Type B pancreatic cell (in vitro differentiated cells): ENCODE measurements around the gene LUZP2. TPM values are rescaled to one million over a fixed set of nuclear protein-coding genes. Genes with fewer than 3 reads are reported as not detected.

Experiments
- DNase-seq: peaks from one replicate; pipeline ENCODE4 v3.0.0; 2021; ENCODE audit warnings: mixed read lengths; ENCODE audit not compliant: unreplicated experiment; ENCODE audit errors: extremely low spot score
- H3K27ac Mint-ChIP-seq: 2 replicates; pipeline ENCODE4 v1.8.0; 2021; ENCODE audit warnings: mild to moderate bottlenecking, mixed read lengths
- H3K27me3 Mint-ChIP-seq: 2 replicates; pipeline ENCODE4 v1.8.0; 2021; ENCODE audit warnings: mixed read lengths
- H3K36me3 Mint-ChIP-seq: 2 replicates; pipeline ENCODE4 v1.8.0; 2021; ENCODE audit warnings: mixed read lengths
- H3K4me1 Mint-ChIP-seq: one replicate; pipeline ENCODE4 v1.8.0; 2021; ENCODE audit warnings: mixed read lengths; ENCODE audit not compliant: unreplicated experiment
- H3K4me3 Mint-ChIP-seq: 2 replicates; pipeline ENCODE4 v1.8.0; 2021; ENCODE audit warnings: mild to moderate bottlenecking, mixed read lengths
- H3K9me3 Mint-ChIP-seq: 2 replicates; pipeline ENCODE4 v1.8.0; 2021; ENCODE audit warnings: mixed read lengths
- total RNA-seq: library from RNA; stranded (reverse); gene quantifications from 2 replicates; pipeline ENCODE4 v1.2.1, GENCODE V29; 2021; ENCODE audit warnings: low replicate concordance
- TF ChIP-seq, protein P1 (sequence below): fragments of 200-600 bp; sonication (generic); conservative IDR thresholded peaks from 2 replicates; pipeline ENCODE4 v1.5.0; 2021; ENCODE audit warnings: antibody characterized with exemption, mild to moderate bottlenecking

Gene LUZP2
- total RNA-seq, 1 donor from 2014 or later, result 6.5 TPM

DNA sequence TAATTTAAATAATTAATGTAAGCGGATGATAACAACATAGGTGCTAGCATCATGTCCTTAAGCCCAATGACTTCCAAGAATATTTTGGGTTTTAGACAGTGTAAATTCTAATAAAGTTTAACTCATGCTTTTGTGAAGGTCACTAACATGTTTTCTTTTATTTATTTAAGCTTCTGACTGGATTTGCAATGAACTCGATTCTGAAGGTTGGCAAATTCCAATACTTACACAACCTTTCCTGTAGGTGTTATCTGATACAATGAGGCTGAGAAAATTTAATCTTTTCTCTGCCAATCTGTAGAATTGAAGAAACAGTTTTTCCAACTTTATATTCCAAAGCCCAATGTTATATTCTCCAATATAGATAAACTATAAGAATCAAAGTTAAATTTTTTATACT is 311.3 kb downstream of the LUZP2 start:
- TF ChIP-seq, protein P1, sequence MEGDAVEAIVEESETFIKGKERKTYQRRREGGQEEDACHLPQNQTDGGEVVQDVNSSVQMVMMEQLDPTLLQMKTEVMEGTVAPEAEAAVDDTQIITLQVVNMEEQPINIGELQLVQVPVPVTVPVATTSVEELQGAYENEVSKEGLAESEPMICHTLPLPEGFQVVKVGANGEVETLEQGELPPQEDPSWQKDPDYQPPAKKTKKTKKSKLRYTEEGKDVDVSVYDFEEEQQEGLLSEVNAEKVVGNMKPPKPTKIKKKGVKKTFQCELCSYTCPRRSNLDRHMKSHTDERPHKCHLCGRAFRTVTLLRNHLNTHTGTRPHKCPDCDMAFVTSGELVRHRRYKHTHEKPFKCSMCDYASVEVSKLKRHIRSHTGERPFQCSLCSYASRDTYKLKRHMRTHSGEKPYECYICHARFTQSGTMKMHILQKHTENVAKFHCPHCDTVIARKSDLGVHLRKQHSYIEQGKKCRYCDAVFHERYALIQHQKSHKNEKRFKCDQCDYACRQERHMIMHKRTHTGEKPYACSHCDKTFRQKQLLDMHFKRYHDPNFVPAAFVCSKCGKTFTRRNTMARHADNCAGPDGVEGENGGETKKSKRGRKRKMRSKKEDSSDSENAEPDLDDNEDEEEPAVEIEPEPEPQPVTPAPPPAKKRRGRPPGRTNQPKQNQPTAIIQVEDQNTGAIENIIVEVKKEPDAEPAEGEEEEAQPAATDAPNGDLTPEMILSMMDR, result no peak
- no peaks in the 10 kb centered on the region for H3K27me3 Mint-ChIP-seq
- H3K36me3 Mint-ChIP-seq, result no peaks in the 10 kb centered on the region
- no peak for DNase-seq
- H3K27ac Mint-ChIP-seq, result no peak overlapping the region
- H3K4me1 Mint-ChIP-seq, result no peaks in the 10 kb centered on the region
- peaks cover 6% of the 10 kb centered on the region for H3K9me3 Mint-ChIP-seq
- H3K4me3 Mint-ChIP-seq, result no peak overlapping the region

DNA sequence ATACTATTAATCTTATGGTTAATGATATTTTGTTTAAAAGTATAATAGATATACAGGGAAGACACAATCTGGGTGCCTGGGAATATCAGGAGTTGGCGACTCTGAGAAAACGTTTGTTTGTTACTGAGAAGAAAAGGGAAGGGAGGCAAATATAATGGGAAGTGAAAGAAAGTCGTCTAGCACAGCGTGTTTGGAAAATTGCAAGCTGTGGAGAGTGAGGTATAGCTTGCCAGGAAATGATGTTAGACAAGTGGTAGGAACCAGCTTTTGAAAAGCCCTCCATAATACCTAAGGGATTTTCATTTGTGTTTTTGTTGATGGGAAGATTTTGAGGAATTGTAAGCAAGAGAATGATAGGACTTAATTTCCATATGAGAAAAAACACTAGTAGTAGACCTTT is 322.2 kb downstream of the LUZP2 start:
- Mint-ChIP-seq H3K4me1 (peaks cover 5% of the 10 kb centered on the region), H3K4me3 (no peak overlapping the region), H3K36me3 (peaks cover 5% of the 10 kb centered on the region), H3K27me3 (no peaks in the 10 kb centered on the region), H3K9me3 (no peaks in the 10 kb centered on the region), H3K27ac (no peak overlapping the region)
- TF ChIP-seq, protein P1, result no peak
- DNase-seq, result no peak

DNA sequence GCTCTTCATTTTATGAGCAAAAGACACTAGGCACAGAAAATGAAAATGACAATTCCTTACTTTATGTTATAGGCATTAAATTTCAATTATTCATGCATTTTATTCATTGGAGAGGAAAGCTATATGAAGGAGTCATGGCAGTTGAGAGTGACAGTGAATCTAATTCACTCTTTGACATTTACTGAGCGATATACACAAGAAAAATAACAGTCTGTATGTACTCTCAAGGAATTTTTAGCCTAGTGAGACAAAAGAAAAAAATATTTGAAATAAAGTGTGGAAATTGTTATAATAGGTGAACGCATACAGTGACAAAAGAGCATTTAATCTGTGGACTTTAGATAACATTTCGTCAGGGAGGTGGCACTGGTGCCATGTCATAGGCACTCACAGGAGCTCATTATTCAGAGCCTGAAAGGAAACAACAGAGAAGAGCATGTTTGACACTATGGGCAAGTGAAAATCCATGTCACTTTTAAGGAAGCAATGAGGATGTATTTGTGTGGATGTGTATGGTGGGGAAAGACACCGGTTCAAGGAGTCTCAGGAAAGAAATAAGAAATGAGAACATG is 323.1 kb downstream of the LUZP2 start:
- H3K36me3 Mint-ChIP-seq, result no peaks in the 10 kb centered on the region
- no peak for DNase-seq
- no peak overlapping the region for H3K27ac Mint-ChIP-seq
- H3K4me1 Mint-ChIP-seq, result peaks cover 5% of the 10 kb centered on the region
- TF ChIP-seq, protein P1, result no peak
- no peaks in the 10 kb centered on the region for H3K27me3 Mint-ChIP-seq
- H3K9me3 Mint-ChIP-seq, result no peaks in the 10 kb centered on the region
- H3K4me3 Mint-ChIP-seq, result no peak overlapping the region

DNA sequence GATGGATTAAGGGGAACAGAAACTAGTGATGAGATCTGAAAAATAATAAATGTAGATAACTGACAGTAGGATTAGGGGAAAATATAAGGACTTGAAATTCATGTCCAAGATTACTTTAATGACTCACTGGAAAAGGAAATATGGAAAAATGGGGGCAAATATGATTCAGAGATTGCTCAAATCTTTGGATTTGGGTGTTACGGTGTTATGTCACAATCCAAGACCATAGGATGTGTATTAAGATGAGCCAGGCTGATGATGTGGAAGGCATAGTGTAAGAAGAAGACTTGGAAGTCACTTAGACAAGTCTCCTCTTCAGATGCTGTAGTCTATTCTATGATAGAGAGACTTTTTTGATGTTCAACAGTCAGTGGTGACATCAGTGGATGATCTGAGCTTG is 323.7 kb downstream of the LUZP2 start:
- Mint-ChIP-seq H3K9me3 (no peaks in the 10 kb centered on the region), H3K27me3 (no peaks in the 10 kb centered on the region), H3K4me3 (no peak overlapping the region), H3K4me1 (peaks cover 5% of the 10 kb centered on the region), H3K27ac (no peak overlapping the region), H3K36me3 (no peaks in the 10 kb centered on the region)
- no peak for DNase-seq
- TF ChIP-seq, protein P1, result no peak

DNA sequence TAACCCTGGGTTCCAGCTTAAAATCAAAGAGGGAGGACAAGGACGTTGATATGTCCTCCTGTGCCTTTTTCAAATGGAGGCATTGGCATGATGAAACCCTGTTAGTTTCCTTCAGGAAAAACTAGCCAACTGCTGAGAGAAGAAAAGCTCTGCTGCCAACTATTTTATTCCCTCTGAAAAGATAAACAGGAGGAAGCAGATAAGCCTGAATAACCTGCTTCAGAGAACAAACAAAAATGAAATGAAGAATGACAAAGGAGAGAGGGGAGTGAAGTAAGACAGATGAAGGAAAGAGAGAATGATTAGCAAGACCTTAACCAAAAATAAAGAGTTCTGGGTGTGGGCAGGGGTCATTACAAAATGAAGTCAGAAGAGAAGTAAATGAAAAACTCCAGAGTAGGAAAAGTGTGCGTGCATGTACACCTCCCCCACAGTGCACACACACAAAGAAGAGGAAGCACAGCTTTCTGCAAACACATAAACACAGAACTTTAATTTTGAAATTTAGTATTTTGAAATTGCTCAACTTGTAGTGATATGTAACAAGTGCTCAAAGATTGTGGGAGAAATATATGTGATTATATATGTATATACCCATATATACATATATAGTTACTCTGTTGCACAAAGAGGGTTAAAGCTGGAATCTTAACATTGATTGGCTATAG is 332.2 kb downstream of the LUZP2 start:
- Mint-ChIP-seq H3K36me3 (peaks cover 4% of the 10 kb centered on the region), H3K9me3 (no peaks in the 10 kb centered on the region), H3K4me1 (peaks cover 10% of the 10 kb centered on the region), H3K27ac (peak overlapping the region; percentile 34), H3K4me3 (peak overlapping the region; percentile 42), H3K27me3 (no peaks in the 10 kb centered on the region)
- TF ChIP-seq, protein P1, result no peak
- no peak for DNase-seq
